ENCODE data around the gene HDAC4. TPM values are rescaled to one million over a fixed set of nuclear protein-coding genes. Genes with fewer than 3 reads are reported as not detected.

The HDAC4 gene
- total and polyA plus RNA-seq, 2 experiments from 2014 or later: 8.1 to 41.8 TPM

DNA sequence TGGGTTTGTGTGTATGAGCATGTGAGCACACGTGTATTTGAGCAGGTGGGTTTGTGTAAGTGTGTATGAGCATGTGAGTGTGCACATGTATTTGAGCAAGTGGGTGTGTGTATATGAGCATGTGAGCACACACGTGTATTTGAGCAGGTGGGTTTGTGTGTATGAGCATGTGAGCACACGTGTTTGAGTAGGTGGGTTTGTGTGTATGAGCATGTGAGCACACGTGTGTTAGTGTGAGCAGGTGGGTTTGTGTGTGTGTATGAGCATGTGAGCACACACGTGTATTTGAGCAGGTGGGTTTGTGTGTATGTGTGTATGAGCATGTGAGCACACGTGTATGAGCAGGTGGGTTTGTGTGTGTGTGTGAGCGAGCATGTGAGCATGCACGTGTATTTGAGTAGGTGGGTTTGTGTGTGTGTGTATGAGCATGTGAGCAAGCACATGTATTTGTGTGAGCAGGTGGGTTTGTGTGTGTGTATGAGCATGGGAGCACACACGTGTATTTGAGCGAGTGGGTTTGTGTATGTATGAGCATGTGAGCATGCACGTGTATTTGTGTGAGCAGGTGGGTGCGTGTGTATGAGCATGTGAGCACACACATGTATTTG is 383.2 kb downstream of the HDAC4 start (continued):
- TF ChIP-seq ZNF462 (CRISPR knock-in tag; IDR thresholded peaks at IDR 0.05) (no peak), JUNB (IDR thresholded peaks at IDR 0.05; ENCODE audit: unreplicated experiment) (no peak), ZNF331 (CRISPR knock-in tag; IDR thresholded peaks at IDR 0.05; ENCODE audit: low read depth) (no peak), CREB1 (CRISPR knock-in tag; IDR thresholded peaks at IDR 0.05; ENCODE audit: low read depth) (no peak)

DNA sequence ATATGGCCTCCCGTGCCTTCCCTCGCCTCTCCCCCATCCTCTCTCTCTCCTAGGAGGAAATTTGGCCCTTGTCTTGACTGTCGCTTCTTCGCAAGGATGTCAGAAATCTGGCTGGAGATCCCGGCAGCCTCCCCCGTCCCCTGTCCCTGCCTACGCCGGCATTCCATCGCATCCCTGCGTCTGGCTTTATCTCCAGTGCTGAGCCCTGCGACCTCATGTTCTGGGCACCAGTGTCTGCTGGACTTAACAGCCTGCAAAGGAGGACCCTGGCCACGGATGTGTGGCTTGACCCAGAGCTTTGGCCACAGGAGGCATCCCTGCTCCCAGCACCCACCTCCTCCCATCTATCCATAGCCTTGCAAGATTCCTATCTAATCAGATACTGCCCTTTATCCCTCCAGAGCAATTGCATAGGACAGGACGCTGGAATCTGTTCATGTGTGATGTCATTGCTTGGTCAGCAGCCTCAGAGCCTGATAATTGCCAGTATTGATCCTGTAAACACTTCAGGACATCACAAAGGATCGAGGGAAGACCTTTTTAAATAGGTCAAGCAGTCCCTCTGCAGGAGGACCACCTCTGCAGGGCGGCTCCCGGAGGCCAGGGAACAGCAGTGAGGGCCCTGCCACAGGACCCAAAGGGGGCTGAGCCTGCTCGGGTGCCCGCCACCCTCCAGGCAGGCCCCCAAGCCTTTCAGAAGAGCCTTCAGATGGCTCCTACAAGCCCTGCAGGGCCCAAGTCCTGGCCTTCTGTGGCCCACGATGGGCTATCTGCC is 384.7 kb downstream of the HDAC4 start:
- Histone ChIP-seq H3K4me3 (no peak overlapping the region), H3K9me2 (ENCODE audit: insufficient read depth) (no peaks in the 10 kb centered on the region), H3K4me1 (ENCODE audit: insufficient read depth) (no peaks in the 10 kb centered on the region), H3F3A (replicated peaks; ENCODE audit: low read depth) (no peaks in the 10 kb centered on the region), H3K27ac (ENCODE audit: low read depth) (no peak overlapping the region), H3K36me3 (ENCODE audit: insufficient read depth) (no peaks in the 10 kb centered on the region), H3K4me2 (no peak overlapping the region), H4K20me1 (replicated peaks; ENCODE audit: insufficient read depth) (no peaks in the 10 kb centered on the region), H3K79me2 (replicated peaks; ENCODE audit: insufficient read depth) (no peaks in the 10 kb centered on the region), H3K27me3 (ENCODE audit: insufficient read depth) (no peaks in the 10 kb centered on the region), H2AFZ (no peak overlapping the region)
- Mint-ChIP-seq H3K27me3 (ENCODE audit: insufficient read depth, low read depth, poor library complexity) (peaks cover 5% of the 10 kb centered on the region), H3K4me1 (peaks cover under 1% of the 10 kb centered on the region; the same call in 1 of the 3 replicates), H3K27ac (no peak overlapping the region), H3K4me3 (no peak overlapping the region), H3K36me3 (ENCODE audit: low read depth) (no peaks in the 10 kb centered on the region), H3K9me3 (no peaks in the 10 kb centered on the region)
- no peak for DNase-seq (ENCODE audit: low spot score)
- no peak for ATAC-seq
- TF ChIP-seq POLR2AphosphoS5 (IDR thresholded peaks at IDR 0.05; ENCODE audit: low read depth) (no peak), CREB1 (CRISPR knock-in tag; IDR thresholded peaks at IDR 0.05; ENCODE audit: low read depth) (no peak), REST (IDR thresholded peaks at IDR 0.05; ENCODE audit: unreplicated experiment) (no peak), NANOG (IDR thresholded peaks at IDR 0.05; ENCODE audit: borderline replicate concordance) (no peak), STAT1 (IDR thresholded peaks at IDR 0.05; ENCODE audit: unreplicated experiment) (no peak), ETS1 (IDR thresholded peaks at IDR 0.05) (no peak), JUNB (IDR thresholded peaks at IDR 0.05; ENCODE audit: unreplicated experiment) (no peak)
- TF ChIP-seq, protein P1, sequence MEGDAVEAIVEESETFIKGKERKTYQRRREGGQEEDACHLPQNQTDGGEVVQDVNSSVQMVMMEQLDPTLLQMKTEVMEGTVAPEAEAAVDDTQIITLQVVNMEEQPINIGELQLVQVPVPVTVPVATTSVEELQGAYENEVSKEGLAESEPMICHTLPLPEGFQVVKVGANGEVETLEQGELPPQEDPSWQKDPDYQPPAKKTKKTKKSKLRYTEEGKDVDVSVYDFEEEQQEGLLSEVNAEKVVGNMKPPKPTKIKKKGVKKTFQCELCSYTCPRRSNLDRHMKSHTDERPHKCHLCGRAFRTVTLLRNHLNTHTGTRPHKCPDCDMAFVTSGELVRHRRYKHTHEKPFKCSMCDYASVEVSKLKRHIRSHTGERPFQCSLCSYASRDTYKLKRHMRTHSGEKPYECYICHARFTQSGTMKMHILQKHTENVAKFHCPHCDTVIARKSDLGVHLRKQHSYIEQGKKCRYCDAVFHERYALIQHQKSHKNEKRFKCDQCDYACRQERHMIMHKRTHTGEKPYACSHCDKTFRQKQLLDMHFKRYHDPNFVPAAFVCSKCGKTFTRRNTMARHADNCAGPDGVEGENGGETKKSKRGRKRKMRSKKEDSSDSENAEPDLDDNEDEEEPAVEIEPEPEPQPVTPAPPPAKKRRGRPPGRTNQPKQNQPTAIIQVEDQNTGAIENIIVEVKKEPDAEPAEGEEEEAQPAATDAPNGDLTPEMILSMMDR (conservative IDR thresholded peaks at IDR 0.05; ENCODE audit: low read depth in 2 of 2): no peak

All from GM23338 (cell line).